BLaER1 treated with 17β-estradiol and CSF1 and Interleukin-3, amounts not matched to agents 10 nM and 100 nM (cell line): ENCODE measurements around the gene CALHM6.

ENCODE experiments used
- H3K27ac ChIP-seq, 11 experiments: shearing (Covaris generic); formaldehyde crosslinking; 2 replicates each; pipeline ENCODE4 v1.8.1; 2022
- H3K27me3 ChIP-seq, 11 experiments: shearing (Covaris generic); formaldehyde crosslinking; 2 replicates each; pipeline ENCODE4 v1.8.1; 2022
- H3K36me3 ChIP-seq, 11 experiments: shearing (Covaris generic); formaldehyde crosslinking; 2 replicates each; pipeline ENCODE4 v1.8.1; 2022
- H3K4me1 ChIP-seq, 10 experiments: shearing (Covaris generic); formaldehyde crosslinking; 2 replicates each; pipeline ENCODE4 v1.8.1; 2022
- H3K4me2 ChIP-seq, 11 experiments: shearing (Covaris generic); formaldehyde crosslinking; 2 replicates each; pipeline ENCODE4 v1.8.1; 2022
- H3K4me3 ChIP-seq, 10 experiments: shearing (Covaris generic); formaldehyde crosslinking; 2 replicates each; pipeline ENCODE4 v1.8.1; 2022
- H3K9ac ChIP-seq, 11 experiments: shearing (Covaris generic); formaldehyde crosslinking; 2 replicates each; pipeline ENCODE4 v1.8.1; 2022
- H3K9me3 ChIP-seq, 11 experiments: shearing (Covaris generic); formaldehyde crosslinking; replicated peaks in 1 of 11; 2 replicates each; pipeline ENCODE4 v1.8.1; 2022
- H4K20me1 ChIP-seq, 11 experiments: shearing (Covaris generic); formaldehyde crosslinking; 2 replicates each; pipeline ENCODE4 v1.8.1; 2022
- Cebpa-rat ChIP-seq, 11 experiments: shearing (Covaris generic); IDR thresholded peaks; 2 replicates each; pipeline ENCODE4 v1.8.1; 2022

CALHM6 gene

GRCh38 chr6:116471531-116471930 is 10.4 kb downstream of the CALHM6 start:
- Histone ChIP-seq H3K4me3 (no peak overlapping the region), H3K9ac (no peak overlapping the region), H3K27me3 (no peaks in the 10 kb centered on the region), H3K9me3 (0 out of 22 replicates have a peak, but pooled peaks cover 0 to 6% (median 0%) of the 10 kb centered on the region in 11 experiments), H3K4me2 (peak overlapping the region in 3 of 11 experiments; percentile 22 to 49 (median 43); a peak in 5 of 22 replicates), H3K4me1 (peaks cover 18 to 57% (median 28%) of the 10 kb centered on the region in 10 experiments), H3K27ac (no peak overlapping the region), H3K36me3 (no peaks in the 10 kb centered on the region), H4K20me1 (no peaks in the 10 kb centered on the region)
- TF ChIP-seq Cebpa-rat (IDR thresholded peaks at IDR 0.05): no peak

- Histone ChIP-seq H3K27ac (no peak overlapping the region), H3K4me3 (no peak overlapping the region), H3K4me2 (no peak overlapping the region), H3K27me3 (no peaks in the 10 kb centered on the region), H3K4me1 (peaks cover 21 to 53% (median 31%) of the 10 kb centered on the region in 10 experiments), H4K20me1 (no peaks in the 10 kb centered on the region), H3K9ac (no peak overlapping the region), H3K9me3 (peaks cover 0 to 16% (median 5%) of the 10 kb centered on the region in 11 experiments; a peak in 9 of 22 replicates), H3K36me3 (no peaks in the 10 kb centered on the region)
- TF ChIP-seq Cebpa-rat (IDR thresholded peaks at IDR 0.05): no peak
Observed at GRCh38 chr6:116472706-116473105, 11.5 kb downstream of the CALHM6 start.

- peaks cover 21 to 50% (median 31%) of the 10 kb centered on the region in 10 experiments for H3K4me1 ChIP-seq
- H3K4me2 ChIP-seq: peak overlapping the region; percentile 44 to 85 (median 62)
- no peaks in the 10 kb centered on the region for H3K36me3 ChIP-seq
- peak overlapping the region in 1 of 10 experiments; percentile 12; a peak in 1 of 20 replicates for H3K4me3 ChIP-seq
- no peaks in the 10 kb centered on the region for H3K27me3 ChIP-seq
- H3K27ac ChIP-seq: peak overlapping the region; percentile 68 to 94 (median 84); a peak in 21 of 22 replicates
- peak overlapping the region in 10 of 11 experiments; percentile 50 to 75 (median 64); a peak in 15 of 22 replicates for H3K9ac ChIP-seq
- TF ChIP-seq Cebpa-rat (IDR thresholded peaks at IDR 0.05): no peak
- H3K9me3 ChIP-seq: peaks cover 0 to 21% (median 5%) of the 10 kb centered on the region in 11 experiments; a peak in 9 of 22 replicates
- H4K20me1 ChIP-seq: no peaks in the 10 kb centered on the region
Observed at GRCh38 chr6:116475141-116475540, 14.0 kb downstream of the CALHM6 start.

- Histone ChIP-seq H3K4me3 (0 out of 20 replicates have a peak overlapping the region, but pooled peaks of 1 of the 10 experiments have one; percentile 12), H3K27me3 (no peaks in the 10 kb centered on the region), H3K9me3 (peaks cover 0 to 21% (median 5%) of the 10 kb centered on the region in 11 experiments; a peak in 9 of 22 replicates), H3K4me2 (peak overlapping the region; percentile 44 to 85 (median 62)), H4K20me1 (no peaks in the 10 kb centered on the region), H3K36me3 (no peaks in the 10 kb centered on the region), H3K4me1 (peaks cover 21 to 45% (median 31%) of the 10 kb centered on the region in 10 experiments), H3K27ac (peak overlapping the region; percentile 68 to 94 (median 84); a peak in 21 of 22 replicates), H3K9ac (peak overlapping the region in 10 of 11 experiments; percentile 50 to 75 (median 64); a peak in 17 of 22 replicates)
- TF ChIP-seq Cebpa-rat (IDR thresholded peaks at IDR 0.05): peak in 6 of 11 experiments; percentile 21 to 79 (median 64); a peak in 8 of 22 replicates
Observed at GRCh38 chr6:116476002-116476678, 15.0 kb downstream of the CALHM6 start.

- TF ChIP-seq Cebpa-rat (IDR thresholded peaks at IDR 0.05): no peak
- Histone ChIP-seq H3K27me3 (no peaks in the 10 kb centered on the region), H4K20me1 (no peaks in the 10 kb centered on the region), H3K36me3 (no peaks in the 10 kb centered on the region), H3K4me2 (peak overlapping the region in 2 of 11 experiments; percentile 39 to 60; a peak in 3 of 22 replicates), H3K9me3 (peaks cover 0 to 11% (median 0%) of the 10 kb centered on the region in 11 experiments; a peak in 5 of 22 replicates), H3K4me3 (no peak overlapping the region), H3K4me1 (peaks cover 0 to 10% (median 0%) of the 10 kb centered on the region in 10 experiments; a peak in 3 of 20 replicates), H3K9ac (no peak overlapping the region), H3K27ac (no peak overlapping the region)
Observed at GRCh38 chr6:116482780-116483179, 21.6 kb downstream of the CALHM6 start.

- H3K9me3 ChIP-seq: peaks cover 0 to 5% (median 0%) of the 10 kb centered on the region in 11 experiments; a peak in 2 of 22 replicates
- no peak overlapping the region for H3K9ac ChIP-seq
- no peaks in the 10 kb centered on the region for H4K20me1 ChIP-seq
- H3K4me3 ChIP-seq: no peak overlapping the region
- no peaks in the 10 kb centered on the region for H3K27me3 ChIP-seq
- H3K4me2 ChIP-seq: no peak overlapping the region
- H3K36me3 ChIP-seq: no peaks in the 10 kb centered on the region
- H3K4me1 ChIP-seq: peaks cover 0 to 10% (median 0%) of the 10 kb centered on the region in 10 experiments; a peak in 3 of 20 replicates
- H3K27ac ChIP-seq: no peak overlapping the region
- no peak for TF ChIP-seq Cebpa-rat (IDR thresholded peaks at IDR 0.05)
Observed at GRCh38 chr6:116483616-116484015, 22.4 kb downstream of the CALHM6 start.

GRCh38 chr6:116485559-116486184 is 24.5 kb downstream of the CALHM6 start:
- Histone ChIP-seq H3K4me2 (no peak overlapping the region), H3K9me3 (peaks cover 0 to 13% (median 0%) of the 10 kb centered on the region in 11 experiments; a peak in 2 of 22 replicates), H3K9ac (no peak overlapping the region), H3K4me3 (no peak overlapping the region), H4K20me1 (no peaks in the 10 kb centered on the region), H3K36me3 (no peaks in the 10 kb centered on the region), H3K4me1 (peaks cover 0 to 10% (median 0%) of the 10 kb centered on the region in 10 experiments; a peak in 3 of 20 replicates), H3K27ac (no peak overlapping the region), H3K27me3 (no peaks in the 10 kb centered on the region)
- no peak for TF ChIP-seq Cebpa-rat (IDR thresholded peaks at IDR 0.05)

GRCh38 chr6:116491610-116492330 is 30.6 kb downstream of the CALHM6 start:
- Histone ChIP-seq H3K4me1 (peaks cover 0 to 10% (median 0%) of the 10 kb centered on the region in 10 experiments; a peak in 3 of 20 replicates), H3K9ac (no peak overlapping the region), H3K4me2 (no peak overlapping the region), H4K20me1 (no peaks in the 10 kb centered on the region), H3K9me3 (peaks cover 0 to 13% (median 0%) of the 10 kb centered on the region in 11 experiments; a peak in 3 of 22 replicates), H3K27me3 (no peaks in the 10 kb centered on the region), H3K27ac (no peak overlapping the region), H3K36me3 (no peaks in the 10 kb centered on the region), H3K4me3 (no peak overlapping the region)
- TF ChIP-seq Cebpa-rat (IDR thresholded peaks at IDR 0.05): no peak
